RWPE1 (cell line): ENCODE data around the gene KLHL21.
"Not testable (repeated sequence)": the region's sequence is repeated elsewhere in the genome, so short reads cannot be mapped to it uniquely, and the experiment has no call there.

Experiments used
- CTCF ChIA-PET: fragments of 350-600 bp; sonication (Branson Sonifier 250); formaldehyde crosslinking; extraction: SDS; loops from one replicate; lab custom pipeline; 2021; lab: Yijun Ruan, JAX
- POLR2A ChIA-PET: fragments of 400-600 bp; formaldehyde crosslinking; extraction: SDS; loops from one replicate; lab custom pipeline; 2020; ENCODE audit warnings: antibody characterized with exemption; ENCODE audit not compliant: low non-redundant PET; lab: Yijun Ruan, JAX
- DNase-seq: peaks from one replicate; pipeline ENCODE4 v3.0.0; 2012; ENCODE audit warnings: low spot score
- H3K27ac ChIP-seq: fragments of 450-650 bp; 2 replicates; pipeline ENCODE4 v1.5.1; 2017
- CTCF ChIP-seq: fragments of 450-650 bp; conservative IDR thresholded peaks from 2 replicates; pipeline ENCODE4 v1.5.1; 2017; ENCODE audit warnings: low read depth, mild to moderate bottlenecking

KLHL21 gene

GRCh38 chr1:6638226-6638625 is 35.6 kb upstream of the KLHL21 start:
- POLR2A ChIA-PET: no interaction called here
- peak overlapping the region; percentile 53 for H3K27ac ChIP-seq
- DNase-seq: no peak
- TF ChIP-seq CTCF: no peak
- CTCF ChIA-PET: interaction anchor here (0.6 kb wide), 1 partner anchor 113 kb away, joined by 3 read pairs; no protein-coding TSS in a partner anchor

DNA sequence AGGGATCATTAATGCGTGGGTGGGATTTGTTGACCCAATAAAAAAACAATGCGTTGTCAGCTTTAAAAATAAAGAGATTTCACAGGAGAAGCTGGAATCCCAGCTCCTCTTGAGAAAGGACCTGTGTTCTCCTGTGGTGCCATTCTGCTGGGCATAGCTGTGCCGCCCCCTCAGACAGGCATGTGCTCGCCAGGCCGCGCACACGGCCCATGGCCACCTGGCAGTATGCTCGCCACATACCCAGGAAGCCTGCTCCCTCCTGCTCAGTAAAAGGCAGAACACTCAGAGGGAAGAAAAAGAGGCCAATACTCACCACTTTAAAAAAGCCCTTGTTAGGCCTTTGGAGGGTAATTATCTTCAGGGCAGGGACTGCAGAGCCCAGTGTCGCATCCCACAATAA is 35.1 kb upstream of the KLHL21 start:
- no peak for TF ChIP-seq CTCF
- H3K27ac ChIP-seq: peak overlapping the region; percentile 53
- ChIA-PET POLR2A (no interaction called here), CTCF (interaction anchor here (0.6 to 0.7 kb wide), 3 partner anchors 40 to 612 kb away, joined by 3 to 4 read pairs (median 3); no protein-coding TSS in a partner anchor)
- no peak for DNase-seq

DNA sequence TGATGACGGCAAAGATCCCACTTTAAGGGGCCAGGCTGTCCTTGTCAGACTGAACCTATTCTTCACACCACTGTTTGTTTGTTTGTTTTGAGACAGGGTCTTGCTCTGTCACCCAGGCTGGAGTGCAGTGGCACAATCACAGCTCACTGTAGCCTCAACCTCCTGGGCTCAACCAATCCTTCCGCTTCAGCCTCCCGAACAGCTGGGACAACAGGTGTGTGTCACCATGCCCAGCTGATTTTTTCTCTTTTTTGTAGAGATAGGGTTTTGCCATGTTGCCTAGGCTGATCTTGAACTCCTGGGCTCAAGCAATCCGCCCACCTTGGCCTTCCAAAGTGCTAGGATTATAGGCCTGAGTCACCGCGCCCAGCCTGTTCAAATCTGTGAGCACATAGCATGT is 34.1 kb upstream of the KLHL21 start:
- CTCF ChIA-PET, DNase-seq: not testable (repeated sequence)
- peak overlapping the region; percentile 53 for H3K27ac ChIP-seq
- POLR2A ChIA-PET: interaction anchor here (0.5 kb wide), 1 partner anchor 25 kb away, joined by 6 read pairs; no protein-coding TSS in a partner anchor

DNA sequence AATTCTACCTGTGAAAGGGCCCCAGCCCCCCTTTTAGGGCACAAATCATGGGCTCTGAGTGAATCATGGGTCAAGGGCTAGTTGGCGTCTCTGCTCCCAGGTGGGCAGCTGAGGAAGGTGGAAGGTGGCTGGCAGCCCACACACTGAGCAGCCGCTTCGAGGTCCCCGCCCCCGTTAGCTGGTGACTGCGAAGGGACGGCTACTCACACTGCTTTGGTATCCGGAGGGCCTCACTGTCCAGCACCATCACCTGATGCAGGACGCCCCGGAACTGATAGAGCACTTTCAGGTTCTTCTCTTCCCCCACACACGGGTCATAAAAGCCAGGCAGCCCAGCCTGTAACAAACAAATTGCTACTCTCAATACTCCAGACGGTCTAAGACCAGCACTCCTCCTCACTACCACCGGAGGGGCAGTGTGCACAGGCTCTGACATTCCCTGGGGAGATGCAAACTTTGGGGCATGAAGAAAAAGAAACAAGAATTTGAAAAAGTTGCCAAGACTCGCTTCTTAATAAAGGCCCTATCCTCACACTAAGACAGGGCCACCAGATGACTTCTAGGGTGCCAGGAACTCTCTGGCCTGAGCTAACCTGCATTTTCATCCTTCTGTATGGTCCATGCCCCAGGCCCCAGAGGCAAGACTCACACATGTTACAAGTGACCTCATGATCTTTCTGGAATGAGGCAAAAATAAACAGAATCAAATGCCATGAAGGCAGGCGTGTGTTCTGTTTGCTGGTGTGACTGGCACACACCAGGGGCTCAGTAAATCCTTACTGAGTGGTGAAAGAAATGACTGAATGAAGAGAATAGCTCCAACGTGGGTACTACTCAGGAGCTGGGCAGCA is 33.5 kb upstream of the KLHL21 start:
- no peak for TF ChIP-seq CTCF
- POLR2A ChIA-PET: no interaction called here
- CTCF ChIA-PET: no interaction called here
- peak overlapping the region; percentile 53 for H3K27ac ChIP-seq
- no peak for DNase-seq

DNA sequence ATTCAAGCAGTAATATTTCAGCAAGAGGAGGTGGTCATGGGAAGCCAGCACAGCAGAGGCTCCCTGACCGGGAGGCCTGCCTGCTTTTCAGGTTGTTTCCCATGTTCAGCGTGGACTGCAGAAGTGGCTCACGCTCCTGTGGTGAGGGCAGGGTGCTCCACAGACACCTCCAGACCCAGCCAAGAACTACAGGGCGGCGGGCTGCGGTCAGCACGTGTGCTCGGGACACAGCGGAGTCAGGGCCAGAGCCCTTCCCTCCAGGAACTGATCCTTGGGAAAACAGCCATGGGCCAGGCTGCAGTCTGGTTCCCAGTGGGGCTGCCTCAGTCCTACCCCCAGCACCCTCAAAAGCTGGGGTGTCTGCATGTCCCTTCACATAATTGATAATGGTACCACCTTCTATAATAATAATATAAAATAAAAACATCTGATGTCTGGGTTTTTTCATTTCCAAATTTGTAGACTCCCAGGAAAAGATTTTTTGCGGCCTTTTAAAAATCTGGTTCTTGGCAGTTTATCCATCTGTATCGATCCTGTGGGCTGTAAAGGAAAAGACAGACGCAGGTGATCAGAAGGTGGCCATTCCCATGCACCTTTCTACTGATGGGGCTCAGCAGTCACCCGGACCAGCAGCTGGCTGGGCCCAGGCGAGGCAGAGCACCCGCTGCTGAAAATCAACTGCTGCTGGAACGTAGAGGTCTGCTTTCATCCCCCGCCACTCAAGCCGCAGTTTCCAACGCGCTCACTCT is 32.7 kb upstream of the KLHL21 start:
- ChIA-PET CTCF (interaction anchor here (0.6 to 1.1 kb wide), 5 partner anchors 10 to 289 kb away, joined by 3 to 5 read pairs (median 3); no protein-coding TSS in a partner anchor), POLR2A (no interaction called here)
- no peak for DNase-seq
- peak overlapping the region; percentile 53 for H3K27ac ChIP-seq
- TF ChIP-seq CTCF: no peak

DNA sequence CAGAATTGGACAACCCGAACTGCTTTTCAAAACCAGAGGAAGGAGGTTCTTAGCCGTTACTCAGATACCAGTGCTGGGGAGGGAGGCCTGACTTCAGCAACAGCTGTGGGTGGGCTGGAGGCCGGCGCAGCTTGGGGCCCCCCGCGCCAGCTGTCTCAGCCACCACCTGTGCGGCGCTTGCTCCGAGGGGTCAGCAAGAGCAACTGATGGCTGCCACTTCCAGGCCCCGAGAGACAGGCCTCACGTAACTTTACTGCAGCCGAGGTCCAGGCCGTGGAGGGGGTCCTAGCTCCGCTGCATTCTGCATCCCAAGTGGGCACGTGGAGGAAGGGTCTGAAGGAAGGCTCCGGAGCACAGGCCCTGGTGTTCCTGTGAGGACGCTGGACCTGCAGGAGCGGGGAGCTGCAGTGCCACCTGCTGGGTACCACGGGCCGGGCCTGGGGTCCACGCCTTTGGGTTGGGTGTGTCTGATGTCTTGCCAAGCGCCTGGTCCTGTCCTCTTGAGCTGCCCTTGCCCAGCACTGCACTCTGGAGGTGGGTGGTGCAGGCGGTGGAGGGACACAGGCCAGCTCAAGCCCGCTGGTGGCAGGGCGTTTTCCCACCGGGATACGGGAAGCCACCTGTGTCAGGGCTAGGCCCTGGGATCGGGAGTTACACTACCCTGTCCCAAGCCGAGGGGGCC is 31.8 kb upstream of the KLHL21 start:
- POLR2A ChIA-PET: no interaction called here
- CTCF ChIA-PET: interaction anchor here (0.6 to 1.1 kb wide), 8 partner anchors 9 to 350 kb away, joined by 3 to 5 read pairs (median 3); partner anchors contain the start of gene TNFRSF25
- DNase-seq: peak; percentile 30
- peak; percentile 54 for TF ChIP-seq CTCF
- peak overlapping the region; percentile 53 for H3K27ac ChIP-seq
